CD14-positive monocyte (primary cell): Measurements from ENCODE around the gene SLC27A2. TPM values are rescaled to one million over a fixed set of nuclear protein-coding genes. Genes with fewer than 3 reads are reported as not detected.

Experiments
- DNase-seq, 3 donors: peaks; one replicate each; pipeline ENCODE4 v3.0.0-alpha.2; 2011 to 2022
- H2AFZ ChIP-seq: 2 replicates; pipeline ENCODE4 v1.6.0; 2012; ENCODE audit warnings: mild to moderate bottlenecking, low read depth, low read length, inconsistent platforms; ENCODE audit not compliant: insufficient read depth, poor library complexity, severe bottlenecking
- H3K27ac ChIP-seq, 2 donors: 1 replicate in 1 of 2; 2 replicates in 1 of 2; pipeline ENCODE4 v1.5.1; 2012 to 2013; ENCODE audit warnings: low read length in 2 of 2, control low read depth in 1 of 2, inconsistent platforms in 1 of 2, low read depth in 1 of 2, mild to moderate bottlenecking in 1 of 2
- H3K27me3 ChIP-seq, 2 donors: one replicate each; pipeline versions ENCODE4 v1.6.0 to v1.6.1; 2011 to 2013; ENCODE audit warnings: low read length in 2 of 2; ENCODE audit not compliant: control insufficient read depth in 2 of 2, insufficient read depth in 2 of 2
- H3K36me3 ChIP-seq, 2 donors: replicated peaks in 1 of 2; 1 replicate in 1 of 2; 2 replicates in 1 of 2; pipeline versions ENCODE4 v1.5.1 to v1.6.1; 2012 to 2013; ENCODE audit warnings: low read length in 2 of 2, control low read depth in 1 of 2, inconsistent platforms in 1 of 2, mild to moderate bottlenecking in 1 of 2; ENCODE audit not compliant: insufficient read depth in 2 of 2, control insufficient read depth in 1 of 2
- H3K4me1 ChIP-seq, 2 donors: 1 replicate in 1 of 2; 2 replicates in 1 of 2; pipeline versions ENCODE4 v1.5.1 to v1.6.1; 2012 to 2013; ENCODE audit warnings: low read length in 2 of 2, control low read depth in 1 of 2, inconsistent platforms in 1 of 2, mild to moderate bottlenecking in 1 of 2, moderate library complexity in 1 of 2; ENCODE audit not compliant: insufficient read depth in 2 of 2, control insufficient read depth in 1 of 2
- H3K4me2 ChIP-seq: replicated peaks from 2 replicates; pipeline ENCODE3; 2012; ENCODE audit warnings: low read length, moderate library complexity, mild to moderate bottlenecking; ENCODE audit not compliant: poor library complexity, severe bottlenecking; ENCODE audit errors: extremely low read depth
- H3K4me3 ChIP-seq, 3 experiments: fragments of 200-600 bp in 1 of 3; sonication (generic) in 1 of 3; replicated peaks in 1 of 3; 1 replicate in 2 of 3; 2 replicates in 1 of 3; pipeline ENCODE4 v1.5.1; 2011 to 2013; ENCODE audit warnings: low read length in 3 of 3, mild to moderate bottlenecking in 3 of 3, control low read depth in 2 of 3, low read depth in 2 of 3, inconsistent platforms in 1 of 3, moderate library complexity in 1 of 3
- H3K79me2 ChIP-seq: 2 replicates; pipeline ENCODE4 v1.6.0; 2012; ENCODE audit warnings: mild to moderate bottlenecking, control low read depth, inconsistent platforms, low read length, moderate library complexity; ENCODE audit not compliant: insufficient read depth
- H3K9ac ChIP-seq: 2 replicates; pipeline ENCODE4 v1.6.0; 2017; ENCODE audit warnings: low read length, mild to moderate bottlenecking; ENCODE audit not compliant: insufficient read depth, poor library complexity, severe bottlenecking
- H3K9me3 ChIP-seq, 2 donors: replicated peaks in 1 of 2; 1 replicate in 1 of 2; 2 replicates in 1 of 2; pipeline versions ENCODE4 v1.5.1 to v1.6.1; 2012 to 2013; ENCODE audit warnings: low read length in 2 of 2, control low read depth in 1 of 2; ENCODE audit not compliant: control insufficient read depth in 1 of 2, insufficient read depth in 1 of 2
- H4K20me1 ChIP-seq: 2 replicates; pipeline ENCODE4 v1.6.0; 2012; ENCODE audit warnings: mild to moderate bottlenecking, low read length, control low read depth, moderate library complexity; ENCODE audit not compliant: insufficient read depth
- H3K27ac Mint-ChIP-seq, 7 donors: one replicate each; pipeline ENCODE4 v1.8.0; 2020; ENCODE audit warnings: mild to moderate bottlenecking in 7 of 7, mixed read lengths in 7 of 7, moderate library complexity in 6 of 7, inconsistent platforms in 2 of 7
- H3K27me3 Mint-ChIP-seq, 3 donors: one replicate each; pipeline ENCODE4 v1.8.0; 2021 to 2022; ENCODE audit warnings: low read depth in 3 of 3, mild to moderate bottlenecking in 3 of 3, mixed read lengths in 3 of 3, moderate library complexity in 3 of 3, inconsistent platforms in 1 of 3
- H3K36me3 Mint-ChIP-seq, 2 donors: one replicate each; pipeline ENCODE4 v1.8.0; 2020; ENCODE audit warnings: mixed read lengths in 2 of 2, inconsistent platforms in 1 of 2, mild to moderate bottlenecking in 1 of 2
- H3K4me1 Mint-ChIP-seq: one replicate; pipeline ENCODE4 v1.8.0; 2020; ENCODE audit warnings: mild to moderate bottlenecking, mixed read lengths
- H3K4me3 Mint-ChIP-seq, 2 donors: one replicate each; pipeline ENCODE4 v1.8.0; 2020; ENCODE audit warnings: mild to moderate bottlenecking in 2 of 2, mixed read lengths in 2 of 2, moderate library complexity in 1 of 2
- H3K9me3 Mint-ChIP-seq, 7 donors: one replicate each; pipeline ENCODE4 v1.8.0; 2020 to 2022; ENCODE audit warnings: mixed read lengths in 7 of 7, mild to moderate bottlenecking in 6 of 7, moderate library complexity in 6 of 7, inconsistent platforms in 2 of 7
- CTCF ChIP-seq: fragments of 200-600 bp; IDR thresholded peaks from one replicate; pipeline ENCODE4 v1.8.0; 2022; ENCODE audit warnings: antibody characterized with exemption, mild to moderate bottlenecking
- WGBS: methylation state at CpG from one replicate; pipeline ENCODE4 v1.1.5; 2013; ENCODE audit warnings: missing lambda C conversion rate; ENCODE audit not compliant: insufficient coverage; 5-methylcytosine and 5-hydroxymethylcytosine counted together
- intact Hi-C, 2 donors: fragments of 100-400 bp; cut with micrococcal nuclease; formaldehyde crosslinking; loops; one replicate each; pipeline versions ENCODE4 v1.15.0 to v1.15.1; 2023
- polyA plus RNA-seq, 3 donors: library from polyadenylated mRNA; depleted of rRNA in 1 of 3; unstranded in 2 of 3; stranded (reverse) in 1 of 3; fragments of 300-500 nt in 2 of 3; fragments of >200 nt in 1 of 3; fragmentation: Illumina TruSeq in 2 of 3; gene quantifications; 1 replicate in 2 of 3; 2 replicates in 1 of 3; pipeline ENCODE4 v1.2.3, GENCODE V29; 2012 to 2021

Gene SLC27A2
- polyA plus RNA-seq, 3 donors, result 0.13 TPM; not detected in 2

GRCh38 chr15:50218691-50219090 lies 36.7 kb downstream of the SLC27A2 start:
- DNase-seq, result no peak
- Histone ChIP-seq H3K4me2 (no peak overlapping the region), H4K20me1 (no peaks in the 10 kb centered on the region), H3K4me3 (no peak overlapping the region), H3K27me3 (no peaks in the 10 kb centered on the region), H3K9me3 (no peaks in the 10 kb centered on the region), H3K27ac (no peak overlapping the region), H3K79me2 (no peaks in the 10 kb centered on the region), H3K9ac (no peak overlapping the region), H2AFZ (no peak overlapping the region), H3K4me1 (no peaks in the 10 kb centered on the region), H3K36me3 (no peaks in the 10 kb centered on the region)
- TF ChIP-seq CTCF, result no peak
- peaks cover 0 to 7% (median 1%) of the 10 kb centered on the region in 7 donors for H3K9me3 Mint-ChIP-seq
- WGBS, result no CpG with 5 or more reads among the region's 1 CpG
- H3K27ac Mint-ChIP-seq, result no peak overlapping the region
- peaks cover 3% of the 10 kb centered on the region for H3K4me1 Mint-ChIP-seq
- peaks cover 3% of the 10 kb centered on the region in 2 donors for H3K36me3 Mint-ChIP-seq
- intact Hi-C loops, result no loop called here
- no peak overlapping the region for H3K4me3 Mint-ChIP-seq
- peaks cover 0 to 2% (median 1%) of the 10 kb centered on the region in 3 donors for H3K27me3 Mint-ChIP-seq

DNA sequence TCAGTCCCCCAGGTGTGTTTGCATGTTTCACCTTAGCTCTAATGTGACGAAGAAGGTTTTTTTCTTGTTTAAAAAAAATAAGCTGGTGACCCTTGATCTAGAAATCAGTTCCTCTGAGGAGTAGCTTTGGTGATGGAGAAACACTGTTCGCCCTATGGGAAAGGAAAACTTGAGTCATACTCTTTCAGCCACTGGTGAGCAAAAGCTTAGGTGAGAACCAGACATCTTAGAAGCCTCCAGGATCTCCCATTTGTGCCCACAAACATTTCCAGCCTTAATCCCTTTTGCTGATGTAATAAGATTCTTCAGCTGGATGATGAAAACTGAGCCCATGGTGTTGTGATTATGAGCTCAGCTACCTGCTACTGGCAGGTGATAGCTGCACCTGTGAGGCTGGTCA lies 37.8 kb downstream of the SLC27A2 start:
- H2AFZ ChIP-seq, result no peak overlapping the region
- H3K4me1 ChIP-seq, result no peaks in the 10 kb centered on the region
- no peaks in the 10 kb centered on the region for H4K20me1 ChIP-seq
- TF ChIP-seq CTCF, result no peak
- no peak overlapping the region for H3K4me3 ChIP-seq
- no peak overlapping the region for H3K27ac ChIP-seq
- H3K79me2 ChIP-seq, result no peaks in the 10 kb centered on the region
- WGBS, result no CpG with 5 or more reads among the region's 2 CpGs
- DNase-seq, result no peak
- Mint-ChIP-seq H3K4me3 (no peak overlapping the region), H3K36me3 (peaks cover 3 to 4% of the 10 kb centered on the region in 2 donors), H3K27ac (no peak overlapping the region), H3K27me3 (peaks cover 0 to 2% (median 1%) of the 10 kb centered on the region in 3 donors), H3K4me1 (peaks cover 3% of the 10 kb centered on the region), H3K9me3 (peaks cover 0 to 2% (median 1%) of the 10 kb centered on the region in 7 donors)
- no peak overlapping the region for H3K9ac ChIP-seq
- intact Hi-C loops, result no loop called here
- no peak overlapping the region for H3K4me2 ChIP-seq
- H3K27me3 ChIP-seq, result no peaks in the 10 kb centered on the region
- no peaks in the 10 kb centered on the region for H3K9me3 ChIP-seq
- no peaks in the 10 kb centered on the region for H3K36me3 ChIP-seq
